ENCODE measurements around the gene CALCOCO1.
"Not testable (repeated sequence)": the region's sequence is repeated elsewhere in the genome, so short reads cannot be mapped to it uniquely, and the experiment has no call there.

The CALCOCO1 gene

GRCh38 chr12:53733051-53733806, 6.0 kb upstream of the CALCOCO1 start:
- no peak for DNase-seq

GRCh38 chr12:53729644-53730043, 2.4 kb upstream of the CALCOCO1 start:
- no peak for DNase-seq

- DNase-seq: no peak
These were observed 954 bp upstream of the CALCOCO1 start for GRCh38 chr12:53728206-53728605.

GRCh38 chr12:53726946-53727309, 324 bp downstream of the CALCOCO1 start:
- no peak for DNase-seq

DNA sequence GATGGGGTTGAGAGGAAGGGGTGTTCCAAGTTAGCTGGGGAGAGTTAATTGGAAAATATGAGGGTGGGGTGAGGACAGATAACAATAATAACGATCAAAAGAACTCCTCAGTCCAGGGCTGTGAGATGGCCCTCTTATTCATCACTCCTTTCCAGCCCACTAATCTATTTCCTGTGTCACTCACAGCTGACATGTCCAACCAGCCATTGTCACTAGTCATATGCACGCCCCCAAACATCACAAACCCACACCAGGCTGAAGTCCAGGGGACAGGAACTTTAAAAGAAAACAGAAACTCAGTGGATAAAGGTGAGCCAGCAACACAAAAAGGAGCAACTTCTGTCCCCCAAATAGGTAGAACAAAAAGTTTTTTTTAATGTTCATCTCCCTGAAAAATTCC, 911 bp downstream of the CALCOCO1 start:
- no peak for DNase-seq

DNA sequence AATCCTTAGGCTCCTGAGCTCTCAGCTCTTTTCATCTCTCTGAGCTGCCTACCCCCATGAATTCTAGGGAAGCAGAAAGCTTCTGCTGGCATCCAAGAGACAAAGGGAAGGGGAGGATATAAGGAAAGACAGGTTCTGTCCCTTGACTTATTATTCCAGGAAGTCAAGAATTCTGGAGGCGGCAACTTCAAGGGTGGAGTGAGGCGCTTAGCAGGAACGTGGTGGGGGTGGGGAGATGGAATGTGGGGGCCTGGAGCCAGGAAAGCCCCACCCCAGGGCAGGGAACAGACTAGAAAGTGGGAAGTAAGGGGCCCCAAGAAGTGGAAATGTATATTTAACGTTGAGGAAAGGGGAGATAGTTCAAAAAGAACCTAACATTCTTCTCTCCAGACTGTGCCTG, 1.4 kb downstream of the CALCOCO1 start:
- DNase-seq: no peak

GRCh38 chr12:53722450-53723041, 4.7 kb downstream of the CALCOCO1 start:
- no peak for DNase-seq

- no peak for DNase-seq
These were observed 6.3 kb downstream of the CALCOCO1 start for GRCh38 chr12:53720946-53721345.

DNA sequence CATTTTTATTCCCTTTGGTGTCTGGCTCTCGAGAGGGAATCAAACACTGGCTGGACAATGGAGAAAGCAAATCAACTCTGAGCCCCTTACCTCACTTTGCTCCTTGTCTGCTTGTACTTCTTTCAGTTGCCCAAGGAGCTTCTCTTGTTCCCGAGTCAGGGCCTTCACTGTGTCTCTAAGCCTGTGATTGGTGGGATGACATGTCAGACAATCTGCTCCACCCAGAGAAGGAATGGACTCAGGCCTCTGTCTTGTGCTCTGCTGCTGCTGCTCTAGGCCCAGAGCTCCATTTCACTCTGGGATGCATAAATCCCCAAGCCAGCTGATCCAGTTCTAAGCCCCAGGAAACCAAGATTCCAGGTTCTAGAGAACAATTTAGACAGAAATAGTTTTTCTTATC, 7.6 kb downstream of the CALCOCO1 start:
- no peak for DNase-seq

GRCh38 chr12:53718567-53718966, 8.7 kb downstream of the CALCOCO1 start:
- not testable (repeated sequence) for DNase-seq

DNA sequence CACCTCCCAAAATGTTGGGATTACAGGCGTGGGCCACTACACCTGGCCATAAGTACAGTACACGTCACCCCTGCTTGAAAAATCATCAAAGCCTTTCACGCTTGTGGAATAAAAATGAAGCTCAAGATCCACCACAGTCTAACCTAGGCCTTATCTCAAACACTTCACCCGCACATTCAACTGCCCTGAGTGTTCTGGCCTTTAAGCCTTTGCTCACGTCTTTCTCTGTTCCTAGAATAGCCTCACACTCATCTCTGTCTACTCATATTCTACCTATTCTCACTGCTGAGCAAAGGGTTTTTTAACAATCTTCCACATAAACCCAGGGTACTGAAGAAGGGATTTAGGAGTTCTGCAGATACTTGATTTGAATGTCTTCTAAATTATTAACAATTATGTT, 9.9 kb downstream of the CALCOCO1 start:
- no peak for DNase-seq

DNA sequence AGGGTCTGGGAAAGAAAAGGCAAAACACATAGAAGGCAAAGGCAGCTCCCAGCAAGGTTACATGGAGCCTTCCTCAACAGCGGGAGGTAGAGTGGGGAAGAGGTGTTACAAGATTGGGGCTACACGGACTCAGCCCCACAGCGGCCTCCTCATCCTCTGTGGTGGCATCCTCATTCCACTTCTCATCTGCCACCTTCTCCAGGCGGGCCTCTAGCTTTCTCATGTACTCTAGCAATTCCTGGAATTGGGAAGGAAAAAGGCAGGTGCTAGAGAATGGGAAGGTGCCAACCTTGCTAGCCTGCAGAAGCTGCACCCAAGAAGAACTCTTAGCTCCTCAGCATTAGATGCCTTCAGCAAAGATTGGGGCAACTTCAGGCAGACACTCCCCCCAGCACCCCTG, 13.2 kb downstream of the CALCOCO1 start:
- no peak for DNase-seq

DNA sequence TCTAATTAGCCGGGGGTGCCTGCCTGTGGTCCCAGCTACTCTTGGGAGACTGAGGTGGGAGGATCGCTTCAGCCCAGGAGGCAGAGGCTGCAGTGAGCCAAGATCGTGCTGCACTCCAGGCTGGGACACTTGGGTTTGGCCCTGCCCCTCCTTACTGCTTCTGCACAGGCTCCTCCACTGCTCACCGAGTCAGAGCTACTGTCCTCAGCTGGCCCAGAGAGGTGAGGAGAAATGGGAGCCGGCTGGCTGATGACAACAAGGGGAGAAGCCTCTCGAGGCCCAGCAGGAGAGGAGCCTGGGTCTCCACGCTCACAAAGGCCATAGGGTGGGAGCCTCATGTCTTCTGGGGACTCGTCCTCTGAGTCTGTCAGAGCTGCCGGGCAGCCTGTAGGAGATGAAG, 13.7 kb downstream of the CALCOCO1 start:
- DNase-seq: no peak

GRCh38 chr12:53712059-53712643, 15.1 kb downstream of the CALCOCO1 start:
- no peak for DNase-seq

GRCh38 chr12:53710091-53710490, 17.2 kb downstream of the CALCOCO1 start:
- no peak for DNase-seq

- no peak for DNase-seq
These were observed 17.6 kb downstream of the CALCOCO1 start for GRCh38 chr12:53709671-53710070.

DNA sequence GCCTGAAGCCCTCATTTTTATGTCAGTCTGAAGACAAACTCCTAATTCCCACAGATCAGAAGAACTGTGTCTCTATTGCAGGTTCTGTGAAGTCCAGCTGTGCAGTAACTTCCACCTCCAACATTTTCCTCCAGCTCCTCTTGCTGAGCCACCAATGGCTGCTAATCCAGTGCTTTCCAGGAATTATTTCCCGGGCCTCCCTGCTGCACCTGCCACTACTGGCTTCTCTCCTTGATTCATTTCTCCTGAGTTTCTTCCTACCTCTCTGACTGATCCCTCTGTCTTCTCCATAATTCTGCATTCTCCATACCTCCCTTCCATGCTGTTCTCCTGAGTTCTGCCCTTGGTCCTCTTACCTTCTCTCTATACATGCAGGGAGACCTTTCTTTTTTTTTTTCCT, 21.2 kb downstream of the CALCOCO1 start:
- DNase-seq: no peak

DNA sequence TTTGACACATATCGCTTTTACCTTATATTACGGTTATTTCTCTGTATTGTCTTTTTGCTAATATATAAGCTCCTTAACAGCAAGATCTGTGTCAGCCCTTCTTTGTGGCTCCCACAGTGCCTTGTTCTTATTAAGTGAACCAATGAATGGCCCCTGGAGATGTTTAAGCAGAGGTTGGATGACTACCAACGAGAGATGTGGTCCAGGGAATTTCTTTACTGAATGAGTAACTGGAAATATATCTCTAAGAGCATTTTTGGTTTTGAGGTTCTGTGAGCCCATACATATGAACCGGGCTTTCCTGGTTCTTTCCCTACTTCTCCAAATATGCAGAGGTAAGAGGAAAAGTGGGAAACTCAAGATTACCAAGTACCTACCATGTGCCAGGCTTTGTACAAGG, 23.5 kb downstream of the CALCOCO1 start:
- no peak for DNase-seq

DNA sequence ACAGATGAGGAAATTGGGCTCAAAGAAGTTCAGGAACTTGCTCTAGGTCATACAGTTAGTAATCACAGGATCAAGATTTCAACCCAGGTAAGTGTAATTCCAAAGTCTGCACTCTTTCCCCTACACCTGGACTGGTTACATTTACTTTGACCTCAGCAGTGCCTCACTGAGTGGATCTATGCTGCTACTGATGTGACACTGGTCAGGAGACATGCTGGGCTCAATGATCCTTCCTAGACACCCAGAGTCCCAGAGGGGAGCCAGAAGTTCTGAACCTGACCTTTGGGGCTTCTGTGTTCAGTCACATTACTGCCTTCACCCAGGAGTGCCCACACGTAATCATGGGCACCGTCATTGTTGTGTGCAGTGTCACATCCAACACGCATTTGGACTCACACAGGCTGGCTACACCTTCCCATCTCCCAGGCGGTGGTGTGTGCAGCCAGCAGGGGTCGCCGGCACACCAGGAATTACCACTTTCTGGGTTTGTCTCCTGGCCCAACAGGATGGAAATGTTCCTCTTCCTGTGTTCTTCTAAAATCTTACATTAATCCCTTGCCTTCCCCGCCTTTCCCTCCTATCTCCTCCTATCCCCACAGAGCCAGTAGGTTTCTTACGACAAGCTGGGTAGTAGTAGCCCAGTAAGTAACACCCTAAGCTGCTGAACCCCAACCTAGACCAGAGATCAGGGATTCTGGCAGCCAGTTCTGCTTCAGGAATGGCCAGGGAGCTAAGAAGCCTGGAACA, 25.6 kb downstream of the CALCOCO1 start:
- DNase-seq: no peak

DNA sequence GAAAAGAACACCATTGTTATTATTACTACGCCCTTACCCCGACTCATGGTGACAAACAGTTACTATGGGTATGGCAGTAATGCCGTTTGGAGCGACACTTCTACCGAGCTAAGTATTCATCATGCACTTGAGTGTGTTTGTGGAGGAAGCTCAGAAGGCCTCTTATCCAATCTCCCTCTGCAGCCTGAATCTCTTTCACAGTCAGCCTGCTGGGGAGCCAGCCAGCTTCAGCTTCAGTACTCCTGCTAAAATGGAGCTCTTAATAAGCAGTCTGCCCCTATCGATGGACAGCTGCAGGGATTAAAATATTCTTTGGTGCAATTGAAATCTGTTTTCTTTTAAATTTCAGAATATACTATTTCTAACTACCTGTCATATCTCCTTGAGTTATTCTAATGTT, 26.7 kb downstream of the CALCOCO1 start:
- DNase-seq: no peak

- DNase-seq: no peak
These were observed 27.6 kb downstream of the CALCOCO1 start for GRCh38 chr12:53699678-53700025.

DNA sequence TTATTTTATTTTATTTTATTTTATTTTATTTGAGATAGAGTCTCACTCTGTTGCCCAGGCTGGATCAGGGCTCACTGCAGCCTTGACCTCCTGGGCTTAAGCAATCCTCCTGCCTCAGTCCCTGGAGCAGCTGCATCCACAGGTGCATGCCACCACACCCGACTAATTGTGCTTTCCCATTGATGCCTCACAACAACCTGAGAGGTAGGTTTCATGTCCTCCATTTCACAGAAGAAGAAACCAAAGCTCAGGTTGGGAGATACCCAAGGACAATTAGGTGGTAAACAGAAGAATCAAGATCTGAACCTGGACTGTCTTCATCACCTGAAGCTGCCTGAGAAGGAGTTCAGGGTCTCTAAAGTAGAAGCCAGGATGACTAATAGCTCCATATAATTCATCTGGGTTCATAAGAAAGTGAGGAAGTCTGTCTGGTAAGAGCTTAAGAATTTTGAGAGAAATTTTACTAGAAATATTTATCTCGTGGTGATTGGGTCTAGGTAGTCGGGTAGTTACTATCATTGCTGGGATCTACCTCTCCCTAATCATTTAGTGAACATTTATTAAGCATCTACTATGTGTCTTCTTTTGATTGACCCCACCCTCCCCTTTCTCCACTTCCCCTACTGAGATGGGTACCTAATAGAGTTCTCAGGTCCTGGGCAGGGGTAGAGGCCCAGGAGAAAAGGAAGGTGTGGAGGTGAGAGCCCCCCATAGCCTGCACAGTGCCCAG, 28.1 kb downstream of the CALCOCO1 start:
- DNase-seq: no peak

- no peak for DNase-seq
These were observed 30.5 kb downstream of the CALCOCO1 start for GRCh38 chr12:53696655-53697331.
